Epithelial cell of prostate (primary cell): ENCODE results near the gene DISP3.
A peak's percentile ranks its signal among the peaks of the same experiment; 100 is the strongest.

ENCODE experiments used
- DNase-seq: peaks from one replicate; pipeline ENCODE4 v3.0.0-alpha.2; 2011; ENCODE audit warnings: low read depth, low spot score
- H3K27ac ChIP-seq: fragments of 450-650 bp; 2 replicates; pipeline ENCODE4 v1.5.1; 2017; ENCODE audit warnings: mild to moderate bottlenecking

Gene DISP3

GRCh38 chr1:11526071-11526895, 47.3 kb downstream of the DISP3 start:
- H3K27ac ChIP-seq: no peak overlapping the region
- DNase-seq: no peak

DNA sequence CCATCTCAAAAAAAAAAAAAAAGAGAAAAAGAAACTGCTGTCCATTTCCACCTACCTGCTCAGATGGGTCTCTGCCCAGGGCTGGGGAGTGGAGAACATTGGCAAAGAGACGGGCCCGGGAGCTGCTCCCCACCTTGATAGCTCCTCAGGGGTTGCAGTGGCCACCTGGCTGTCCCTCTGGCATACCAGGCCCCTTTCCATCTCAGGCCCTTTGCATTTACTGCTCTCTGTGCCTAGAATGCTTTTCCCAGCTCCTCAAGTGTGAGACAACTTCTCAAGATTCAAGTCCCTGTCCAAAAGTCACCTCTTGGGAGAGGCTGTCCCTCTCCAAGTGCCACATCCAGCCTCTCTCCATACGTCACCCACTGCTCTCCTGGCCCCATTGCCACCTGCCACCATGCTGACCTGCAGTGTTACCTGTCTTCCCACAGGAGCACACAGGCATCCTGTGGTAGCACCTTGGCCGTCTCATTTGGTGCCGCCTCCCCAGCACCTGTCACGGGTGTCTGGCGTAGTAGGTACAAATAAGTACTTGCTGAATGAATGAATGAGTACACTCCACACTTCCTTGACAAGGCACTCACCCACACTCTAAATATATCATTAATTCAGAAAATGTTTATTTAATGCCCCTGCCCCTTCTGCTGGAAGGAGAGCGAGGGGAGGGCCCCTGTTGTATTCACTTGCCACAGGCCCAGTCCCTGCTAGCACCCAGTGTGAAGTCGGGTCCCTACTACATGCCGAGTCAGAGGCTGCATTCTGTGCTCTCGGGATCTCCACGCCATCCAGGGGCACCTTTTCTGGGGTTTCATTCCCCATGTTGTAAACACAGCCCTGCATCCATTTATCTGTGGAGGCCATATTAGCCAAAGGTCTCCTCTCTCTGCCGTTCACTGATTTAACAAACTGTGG, 48.8 kb downstream of the DISP3 start:
- H3K27ac ChIP-seq: no peak overlapping the region
- DNase-seq: no peak

DNA sequence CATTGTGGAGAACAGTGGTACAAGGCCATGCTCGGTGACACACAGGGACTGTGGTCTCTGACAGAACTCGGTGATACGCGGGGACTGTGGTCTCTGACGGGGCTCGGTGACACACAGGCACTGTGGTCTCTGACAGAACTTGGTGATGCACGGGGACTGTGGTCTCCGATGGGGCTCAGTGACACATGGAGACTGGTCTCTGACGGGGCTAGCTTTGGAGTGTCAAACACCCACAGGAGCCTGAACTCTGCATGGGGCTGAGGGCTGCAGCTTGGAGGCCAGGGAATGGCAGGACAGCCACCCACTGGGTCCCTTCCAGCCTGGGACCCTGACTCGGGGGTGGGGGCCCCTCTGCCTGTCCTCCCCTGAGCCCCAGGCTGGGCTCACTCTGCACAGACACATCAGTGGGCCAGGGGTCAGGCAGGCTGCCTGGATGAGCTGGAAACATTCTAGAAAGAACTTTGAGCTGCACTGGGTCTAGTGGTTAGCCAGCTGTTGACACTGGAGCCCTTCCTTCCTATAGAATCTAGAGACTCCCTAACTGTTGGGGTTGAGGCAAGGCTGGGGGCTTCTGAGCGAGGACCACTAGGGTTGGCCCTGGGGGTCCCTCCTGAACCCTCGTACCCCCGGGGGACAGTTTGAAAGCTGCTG, 49.8 kb downstream of the DISP3 start:
- no peak overlapping the region for H3K27ac ChIP-seq
- no peak for DNase-seq

DNA sequence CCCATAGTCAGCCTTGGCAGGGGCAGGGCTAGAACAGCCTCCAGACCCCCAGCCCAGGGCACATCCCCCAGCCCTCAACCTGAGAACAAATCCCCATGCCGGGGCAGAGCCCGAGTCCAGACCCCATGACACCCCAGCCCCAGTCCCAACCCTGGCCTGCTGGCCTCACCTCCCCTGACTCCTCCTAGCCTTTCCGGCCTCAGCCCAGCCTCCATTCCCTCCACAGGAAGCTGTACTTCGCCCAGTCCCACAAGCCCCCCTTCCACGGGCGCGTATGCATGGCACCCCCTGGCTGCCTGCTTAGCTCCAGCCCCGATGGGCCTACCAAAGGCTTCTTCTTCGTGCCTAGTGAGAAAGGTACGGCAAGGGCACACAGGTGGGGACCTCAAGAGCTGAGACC, 50.4 kb downstream of the DISP3 start:
- no peak for DNase-seq
- no peak overlapping the region for H3K27ac ChIP-seq

- no peak overlapping the region for H3K27ac ChIP-seq
- DNase-seq: no peak
Observed at GRCh38 chr1:11529763-11530730, 51.1 kb downstream of the DISP3 start.

DNA sequence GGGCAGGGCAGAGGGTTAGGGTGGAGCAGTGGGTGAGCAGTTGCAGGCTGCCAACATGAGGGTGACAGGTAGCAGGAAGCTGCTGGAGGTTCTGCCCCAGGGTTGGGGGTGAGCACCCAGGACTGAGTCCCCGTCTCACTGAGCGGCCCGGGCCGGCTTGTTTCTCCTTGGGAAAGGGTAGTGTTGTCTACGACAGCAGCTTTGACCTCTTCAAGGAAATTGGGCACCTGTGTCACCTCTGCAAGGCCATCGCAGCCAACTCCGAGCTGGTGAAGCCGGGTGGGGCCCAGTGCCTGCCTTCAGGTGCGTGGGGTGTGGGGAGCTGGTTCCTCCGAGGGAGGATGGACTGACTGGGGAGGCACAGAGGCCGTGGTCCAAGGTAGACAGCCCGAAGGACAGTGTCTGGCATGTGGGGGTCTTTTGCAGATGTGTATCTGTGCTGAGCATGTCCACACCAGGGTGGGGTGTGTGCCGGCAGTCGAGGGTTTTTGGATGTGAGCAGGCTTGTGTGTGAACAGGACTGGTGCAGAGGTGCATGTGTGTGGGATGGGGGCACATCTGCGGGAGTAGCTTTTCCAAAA, 51.9 kb downstream of the DISP3 start:
- no peak overlapping the region for H3K27ac ChIP-seq
- DNase-seq: no peak

- no peak overlapping the region for H3K27ac ChIP-seq
- peak; percentile 24 for DNase-seq
Observed at GRCh38 chr1:11531314-11531870, 52.4 kb downstream of the DISP3 start.

GRCh38 chr1:11531943-11532342, 53.0 kb downstream of the DISP3 start:
- no peak for DNase-seq
- H3K27ac ChIP-seq: no peak overlapping the region

DNA sequence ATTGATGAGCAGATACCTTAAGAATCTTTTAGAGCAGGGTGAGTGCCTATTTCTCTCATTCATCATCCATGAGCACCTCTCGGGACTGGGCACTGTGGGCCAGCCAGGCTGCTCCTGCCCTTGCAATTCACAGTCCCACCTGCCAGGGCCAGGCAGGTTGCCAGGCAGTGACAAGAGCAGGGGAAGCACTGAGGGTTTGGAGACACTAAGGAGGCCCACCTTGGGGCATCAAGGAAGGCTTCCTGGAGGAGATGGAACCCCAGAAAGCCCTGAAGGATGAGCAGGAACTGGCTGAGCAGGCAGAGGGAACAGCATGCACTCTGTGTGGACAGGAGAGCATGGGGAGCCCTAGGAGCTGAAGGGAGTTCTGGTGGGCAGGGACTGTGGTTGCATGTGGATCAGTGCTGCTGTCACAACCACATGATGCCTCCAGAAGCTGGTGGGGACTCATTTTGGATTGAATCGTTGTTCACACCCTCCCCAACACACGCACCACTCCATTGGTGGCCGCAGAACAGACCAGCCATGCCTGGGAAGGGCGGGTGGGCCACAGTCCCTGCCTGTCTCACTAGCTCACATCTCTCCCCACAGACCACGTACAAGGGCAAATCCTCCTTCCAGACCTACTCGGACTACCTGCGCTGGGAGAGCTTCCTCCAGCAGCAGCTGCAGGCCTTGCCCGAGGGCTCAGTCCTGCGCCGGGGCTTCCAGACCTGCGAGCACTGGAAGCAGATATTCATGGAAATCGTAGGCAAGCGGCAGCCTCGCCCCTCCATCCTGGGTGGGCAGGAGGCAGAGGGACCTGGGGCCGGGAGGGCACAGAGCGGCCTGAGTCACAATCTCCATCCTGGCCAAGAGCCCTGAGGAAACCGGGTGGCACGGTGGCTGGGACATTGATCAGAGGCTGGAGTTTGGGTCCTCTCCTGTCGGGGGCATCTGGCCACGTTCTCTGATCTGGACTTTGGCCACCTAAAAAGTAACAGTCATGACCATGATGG, 55.1 kb downstream of the DISP3 start:
- DNase-seq: no peak
- no peak overlapping the region for H3K27ac ChIP-seq

- H3K27ac ChIP-seq: no peak overlapping the region
- no peak for DNase-seq
Observed at GRCh38 chr1:11534846-11535245, 55.9 kb downstream of the DISP3 start.

DNA sequence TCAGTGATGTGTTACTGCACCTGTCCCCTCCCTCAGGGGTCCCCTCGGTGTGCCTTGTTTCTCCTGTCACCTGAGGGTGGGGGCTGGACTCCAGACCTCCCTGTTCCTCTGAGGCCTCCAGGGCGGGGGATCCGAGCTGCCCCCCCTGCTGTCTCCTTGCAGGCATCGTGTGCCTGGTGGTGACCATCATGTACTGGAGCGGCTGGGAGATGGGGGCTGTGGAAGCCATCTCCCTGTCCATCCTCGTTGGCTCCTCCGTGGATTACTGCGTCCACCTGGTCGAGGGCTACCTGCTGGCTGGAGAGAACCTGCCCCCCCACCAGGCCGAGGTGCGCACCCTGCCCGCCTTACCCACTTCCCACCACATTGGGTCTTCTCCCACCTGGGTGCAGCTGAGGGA, 56.4 kb downstream of the DISP3 start:
- H3K27ac ChIP-seq: no peak overlapping the region
- no peak for DNase-seq

DNA sequence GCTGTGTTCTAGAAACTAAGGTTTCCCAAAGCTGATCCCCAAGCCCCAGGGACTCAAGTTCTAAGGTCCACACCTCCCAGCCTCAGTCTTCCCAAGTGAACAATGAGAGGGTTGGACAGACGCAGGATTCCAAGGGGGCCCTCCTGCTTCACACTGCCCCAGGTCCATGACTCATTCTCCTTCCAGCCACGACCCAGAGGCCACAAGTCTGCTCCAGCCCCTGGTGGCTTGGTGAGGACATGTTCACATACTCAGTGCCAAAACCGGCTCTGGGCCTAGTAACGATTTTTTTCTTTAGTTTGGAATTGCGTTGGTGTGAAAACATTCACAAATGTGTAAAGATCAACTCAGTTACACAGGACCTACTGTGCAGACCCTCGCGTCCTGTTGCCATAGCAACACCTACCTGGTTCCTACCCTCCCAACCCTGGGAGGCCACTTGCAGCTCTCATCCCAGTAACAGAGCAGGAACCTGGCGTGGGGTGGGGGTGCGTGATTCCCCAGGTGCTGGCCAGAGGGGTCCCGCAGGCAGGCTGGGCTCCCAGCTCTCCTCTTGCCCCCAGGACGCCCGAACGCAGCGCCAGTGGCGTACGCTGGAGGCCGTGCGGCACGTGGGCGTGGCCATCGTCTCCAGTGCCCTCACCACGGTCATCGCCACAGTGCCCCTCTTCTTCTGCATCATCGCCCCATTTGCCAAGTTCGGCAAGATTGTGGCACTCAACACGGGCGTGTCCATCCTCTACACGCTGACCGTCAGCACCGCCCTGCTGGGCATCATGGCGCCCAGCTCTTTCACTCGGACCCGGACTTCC, 57.0 kb downstream of the DISP3 start:
- no peak for DNase-seq
- H3K27ac ChIP-seq: no peak overlapping the region

GRCh38 chr1:11536573-11537379, 57.8 kb downstream of the DISP3 start:
- DNase-seq: no peak
- no peak overlapping the region for H3K27ac ChIP-seq

GRCh38 chr1:11537380-11537764, 58.4 kb downstream of the DISP3 start:
- no peak for DNase-seq
- no peak overlapping the region for H3K27ac ChIP-seq

DNA sequence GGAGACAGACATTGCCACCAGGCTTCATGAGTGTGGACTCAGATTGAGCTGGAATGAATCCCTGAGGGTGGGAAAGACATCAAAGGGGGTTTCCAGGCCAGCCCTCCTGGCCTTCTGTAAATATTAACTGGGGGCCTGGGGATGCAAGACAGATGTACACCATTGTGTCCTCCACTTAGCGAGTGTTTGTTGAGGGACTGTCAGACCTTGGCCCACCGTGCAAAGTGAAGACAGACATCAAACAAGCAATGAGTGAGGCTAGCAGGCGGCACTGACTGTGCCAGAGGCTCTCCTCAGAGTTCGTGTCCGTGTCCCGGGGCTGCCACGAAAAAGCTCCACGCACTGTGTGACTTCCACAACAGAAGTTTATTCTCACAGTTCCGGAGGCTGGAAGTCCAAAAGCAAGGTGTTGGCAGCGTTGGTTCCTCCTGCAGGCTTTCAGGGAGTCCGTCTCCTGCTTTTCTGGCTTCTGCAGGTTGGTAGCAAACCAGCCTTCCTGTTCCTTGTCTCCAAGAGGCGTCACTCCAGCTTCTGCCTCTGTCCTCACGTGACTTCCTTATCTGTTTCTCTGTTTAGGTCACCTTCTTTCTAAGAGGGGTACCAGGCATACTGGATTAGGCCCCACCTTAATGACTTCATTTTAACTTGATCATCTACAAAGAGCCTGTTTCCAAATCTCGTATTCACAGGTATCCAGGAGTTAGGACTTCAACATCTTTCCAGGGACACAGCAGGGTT, 59.1 kb downstream of the DISP3 start:
- no peak for DNase-seq
- H3K27ac ChIP-seq: no peak overlapping the region

DNA sequence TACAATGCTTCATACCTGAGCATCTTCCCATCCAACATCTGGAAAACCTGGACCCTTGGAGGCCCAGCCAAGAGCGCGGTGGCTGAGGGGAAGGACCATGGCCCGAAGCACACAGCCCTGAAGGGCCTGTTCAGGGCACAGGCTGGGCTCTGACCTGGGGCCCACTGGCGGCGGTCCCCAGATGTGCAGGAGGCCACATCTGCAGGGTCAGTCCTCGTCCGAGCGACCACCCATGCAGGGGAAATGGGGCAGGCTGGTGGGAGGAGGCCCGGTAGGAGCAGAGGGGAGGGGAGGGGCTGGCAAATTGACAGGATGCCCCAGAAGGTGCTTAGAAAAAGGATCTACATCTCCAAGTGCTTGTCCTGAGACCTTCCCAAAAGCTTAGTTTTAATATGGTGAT, 59.9 kb downstream of the DISP3 start:
- DNase-seq: no peak
- no peak overlapping the region for H3K27ac ChIP-seq
